Glutamatergic neuron (in vitro differentiated cells): Measurements from ENCODE around the gene CTBP2. TPM values are rescaled to one million over a fixed set of nuclear protein-coding genes. Genes with fewer than 3 reads are reported as not detected.

ENCODE experiments used
- DNase-seq: peaks from one replicate; pipeline ENCODE4 v3.0.0; 2022
- H3K27ac Mint-ChIP-seq: one replicate; pipeline ENCODE4 v1.8.0; 2020; ENCODE audit warnings: mild to moderate bottlenecking, mixed read lengths, inconsistent platforms; ENCODE audit not compliant: unreplicated experiment
- H3K27me3 Mint-ChIP-seq: one replicate; pipeline ENCODE4 v1.8.0; 2020; ENCODE audit warnings: mild to moderate bottlenecking, moderate library complexity, mixed read lengths, inconsistent platforms; ENCODE audit not compliant: unreplicated experiment
- H3K36me3 Mint-ChIP-seq: one replicate; pipeline ENCODE4 v1.8.0; 2020; ENCODE audit warnings: mild to moderate bottlenecking, mixed read lengths, inconsistent platforms; ENCODE audit not compliant: unreplicated experiment
- H3K4me1 Mint-ChIP-seq: one replicate; pipeline ENCODE4 v1.8.0; 2020; ENCODE audit warnings: mild to moderate bottlenecking, low read depth, mixed read lengths, inconsistent platforms; ENCODE audit not compliant: unreplicated experiment
- H3K4me3 Mint-ChIP-seq: one replicate; pipeline ENCODE4 v1.8.0; 2020; ENCODE audit warnings: mild to moderate bottlenecking, mixed read lengths, inconsistent platforms; ENCODE audit not compliant: unreplicated experiment
- H3K9me3 Mint-ChIP-seq: one replicate; pipeline ENCODE4 v1.8.0; 2020; ENCODE audit warnings: mild to moderate bottlenecking, moderate library complexity, mixed read lengths, inconsistent platforms; ENCODE audit not compliant: unreplicated experiment
- total RNA-seq: library from RNA; stranded (reverse); fragmentation: NEBNext Ultra II Directional; extraction: Animal tissue kit (Norgen Biotek cat#: 25700); gene quantifications from one replicate; pipeline ENCODE4 v1.2.1, GENCODE V29; 2021; ENCODE audit not compliant: unreplicated experiment
- TF ChIP-seq, protein P1 (sequence below): fragments of 200-600 bp; sonication (generic); IDR thresholded peaks from one replicate; pipeline ENCODE4 v1.5.0; 2021; ENCODE audit not compliant: partially characterized antibody, unreplicated experiment

CTBP2 gene
- total RNA-seq, 1 donor from 2014 or later = 174 TPM

DNA sequence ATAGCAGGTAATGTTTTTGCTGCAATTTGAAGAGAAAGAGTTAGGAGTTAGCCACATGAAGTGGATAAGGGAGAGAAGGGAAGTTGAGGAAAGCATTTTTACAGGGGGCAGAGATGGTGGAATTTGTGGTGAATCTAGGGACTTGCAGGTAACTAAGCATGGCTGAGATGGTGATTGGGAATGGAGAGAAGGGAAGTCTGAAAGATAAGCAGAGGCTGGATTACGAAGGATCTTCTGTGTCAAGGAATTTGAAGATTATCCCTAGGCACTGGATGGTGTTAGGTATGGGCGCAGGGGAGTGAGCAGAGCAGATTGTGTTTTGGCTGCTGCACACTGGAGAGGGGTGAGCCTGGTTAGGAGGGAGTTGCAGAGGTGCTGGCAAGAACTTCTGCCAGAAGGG, 193.1 kb downstream of the CTBP2 start:
- H3K27ac Mint-ChIP-seq = no peak overlapping the region
- peaks cover 2% of the 10 kb centered on the region for H3K27me3 Mint-ChIP-seq
- peaks cover 8% of the 10 kb centered on the region for H3K4me1 Mint-ChIP-seq
- H3K4me3 Mint-ChIP-seq = no peak overlapping the region
- TF ChIP-seq, protein P1, sequence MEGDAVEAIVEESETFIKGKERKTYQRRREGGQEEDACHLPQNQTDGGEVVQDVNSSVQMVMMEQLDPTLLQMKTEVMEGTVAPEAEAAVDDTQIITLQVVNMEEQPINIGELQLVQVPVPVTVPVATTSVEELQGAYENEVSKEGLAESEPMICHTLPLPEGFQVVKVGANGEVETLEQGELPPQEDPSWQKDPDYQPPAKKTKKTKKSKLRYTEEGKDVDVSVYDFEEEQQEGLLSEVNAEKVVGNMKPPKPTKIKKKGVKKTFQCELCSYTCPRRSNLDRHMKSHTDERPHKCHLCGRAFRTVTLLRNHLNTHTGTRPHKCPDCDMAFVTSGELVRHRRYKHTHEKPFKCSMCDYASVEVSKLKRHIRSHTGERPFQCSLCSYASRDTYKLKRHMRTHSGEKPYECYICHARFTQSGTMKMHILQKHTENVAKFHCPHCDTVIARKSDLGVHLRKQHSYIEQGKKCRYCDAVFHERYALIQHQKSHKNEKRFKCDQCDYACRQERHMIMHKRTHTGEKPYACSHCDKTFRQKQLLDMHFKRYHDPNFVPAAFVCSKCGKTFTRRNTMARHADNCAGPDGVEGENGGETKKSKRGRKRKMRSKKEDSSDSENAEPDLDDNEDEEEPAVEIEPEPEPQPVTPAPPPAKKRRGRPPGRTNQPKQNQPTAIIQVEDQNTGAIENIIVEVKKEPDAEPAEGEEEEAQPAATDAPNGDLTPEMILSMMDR = no peak
- H3K36me3 Mint-ChIP-seq = no peaks in the 10 kb centered on the region
- no peaks in the 10 kb centered on the region for H3K9me3 Mint-ChIP-seq
- no peak for DNase-seq

DNA sequence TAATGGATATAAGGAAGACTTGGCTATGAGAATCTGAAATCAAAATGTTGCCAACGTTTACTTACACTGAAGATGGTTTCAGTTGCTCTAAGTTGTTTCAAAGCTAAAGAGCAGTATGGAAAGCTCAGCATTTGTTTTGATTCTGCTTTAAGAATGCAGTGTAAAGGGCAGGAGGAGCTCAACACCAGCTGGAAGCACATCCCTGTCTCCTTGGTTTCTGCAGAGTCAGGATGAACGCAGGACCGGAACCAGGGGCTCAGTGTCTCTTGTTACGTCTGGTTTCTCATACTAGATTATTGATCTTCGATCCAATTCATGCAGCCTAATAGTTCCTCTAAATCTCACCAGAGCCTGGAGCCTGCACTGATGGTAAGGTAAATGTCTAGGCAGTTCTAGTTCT, 194.4 kb downstream of the CTBP2 start:
- no peak overlapping the region for H3K27ac Mint-ChIP-seq
- TF ChIP-seq, protein P1 = no peak
- H3K4me3 Mint-ChIP-seq = no peak overlapping the region
- peaks cover 2% of the 10 kb centered on the region for H3K27me3 Mint-ChIP-seq
- H3K9me3 Mint-ChIP-seq = no peaks in the 10 kb centered on the region
- peaks cover 8% of the 10 kb centered on the region for H3K4me1 Mint-ChIP-seq
- DNase-seq = no peak
- H3K36me3 Mint-ChIP-seq = no peaks in the 10 kb centered on the region

DNA sequence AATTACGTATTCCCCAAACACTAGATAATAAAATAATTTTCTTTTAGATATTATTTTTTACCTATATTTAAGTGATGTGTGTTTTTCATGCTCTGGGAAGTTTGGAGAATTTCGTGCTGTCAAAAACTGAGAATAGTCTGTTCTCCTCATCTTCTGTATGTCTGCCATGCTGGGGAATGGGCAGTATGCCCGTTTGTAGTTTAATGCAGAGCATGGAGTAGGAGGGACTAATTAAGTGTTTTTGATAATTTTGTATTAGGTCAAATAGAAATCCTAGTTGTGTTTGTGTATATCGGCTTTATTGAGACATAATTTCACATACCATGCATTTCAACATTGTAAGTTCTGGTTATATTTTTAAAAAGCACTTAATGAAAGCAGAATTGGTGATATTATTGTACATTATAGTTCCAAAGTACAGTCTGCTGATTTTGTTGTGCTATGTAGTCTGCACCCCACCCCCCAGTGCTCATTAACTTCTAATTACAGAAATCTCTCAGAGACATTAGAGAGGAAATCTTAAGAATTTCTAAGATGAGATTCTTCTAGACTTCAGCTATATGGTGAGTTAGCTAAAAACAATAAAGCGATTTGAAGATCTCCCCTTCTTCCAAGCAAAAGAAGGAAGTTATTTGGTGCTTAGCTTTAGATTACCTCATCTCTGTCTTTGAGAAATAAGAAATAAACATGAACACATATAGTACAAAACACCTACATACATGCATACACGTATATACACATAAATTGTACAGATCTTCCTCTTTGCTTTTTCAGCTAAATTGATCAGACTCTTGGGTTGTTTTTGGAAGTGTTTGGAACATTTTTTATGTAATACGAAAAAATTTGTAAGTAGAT, 196.3 kb downstream of the CTBP2 start:
- Mint-ChIP-seq H3K36me3 (no peaks in the 10 kb centered on the region), H3K27ac (no peak overlapping the region), H3K27me3 (peaks cover 4% of the 10 kb centered on the region), H3K9me3 (peaks cover 2% of the 10 kb centered on the region), H3K4me3 (no peak overlapping the region), H3K4me1 (peaks cover 8% of the 10 kb centered on the region)
- no peak for DNase-seq
- TF ChIP-seq, protein P1 = no peak

DNA sequence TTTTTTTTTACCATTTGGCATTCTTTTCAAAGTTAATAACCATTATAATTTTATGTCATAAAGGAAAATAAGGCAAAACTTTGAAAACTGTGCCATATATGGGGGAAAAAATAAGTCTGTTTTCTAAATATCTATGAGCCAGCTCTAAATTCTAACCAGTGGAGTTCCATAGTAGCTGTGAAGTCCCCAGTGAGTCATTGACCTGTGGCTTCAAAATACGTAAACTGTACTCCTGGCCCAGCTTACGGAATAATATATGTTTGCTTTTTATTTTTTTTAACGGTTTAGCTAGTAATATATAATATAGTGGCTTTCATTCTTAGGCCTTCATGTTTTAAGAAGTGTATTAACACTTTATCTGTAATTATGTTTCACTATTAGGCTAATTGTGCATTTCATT, 197.9 kb downstream of the CTBP2 start:
- TF ChIP-seq, protein P1 = no peak

DNA sequence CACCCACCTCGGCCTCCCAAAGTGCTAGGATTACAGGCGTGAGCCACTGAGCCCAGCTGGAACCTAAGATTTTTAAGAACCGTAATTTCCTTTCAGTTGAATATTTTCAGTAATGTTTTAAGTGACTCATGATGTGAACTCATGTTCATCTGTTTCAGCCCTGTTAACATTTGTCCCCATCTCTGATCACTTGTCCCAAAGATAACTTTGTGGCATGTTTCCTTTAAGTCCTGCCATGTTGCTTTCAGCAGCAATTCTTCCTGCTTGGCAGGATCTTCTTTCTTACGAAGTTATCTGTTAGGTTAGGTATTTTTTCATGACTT, 199.2 kb downstream of the CTBP2 start:
- no peak for DNase-seq
- Mint-ChIP-seq H3K4me3 (no peak overlapping the region), H3K27ac (no peak overlapping the region), H3K9me3 (peaks cover 2% of the 10 kb centered on the region), H3K36me3 (no peaks in the 10 kb centered on the region), H3K4me1 (peaks cover 11% of the 10 kb centered on the region), H3K27me3 (peaks cover 2% of the 10 kb centered on the region)
- TF ChIP-seq, protein P1 = no peak

More for the DNA sequence above, 197.9 kb downstream of the CTBP2 start:
- no peak for DNase-seq
- Mint-ChIP-seq H3K27me3 (peaks cover 4% of the 10 kb centered on the region), H3K9me3 (peaks cover 2% of the 10 kb centered on the region), H3K4me3 (no peak overlapping the region), H3K4me1 (peaks cover 10% of the 10 kb centered on the region), H3K36me3 (no peaks in the 10 kb centered on the region), H3K27ac (no peak overlapping the region)
